IMR-90 (cell line): Measurements from ENCODE around the gene MTHFSD. TPM values are rescaled to one million over a fixed set of nuclear protein-coding genes. Genes with fewer than 3 reads are reported as not detected.

Source experiments
- polyA plus RNA-seq, 3 experiments: library from polyadenylated mRNA; depleted of rRNA; stranded (reverse); fragments of >200 nt; gene quantifications; 2 replicates each; pipeline ENCODE4 v1.2.3, GENCODE V29; 2012; ENCODE audit warnings: low replicate concordance in 1 of 3
- total RNA-seq: library from RNA; depleted of rRNA; stranded (reverse); fragments of >200 nt; gene quantifications from 2 replicates; pipeline ENCODE4 v1.2.3, GENCODE V29; 2012
- TF ChIP-seq, protein P1 (sequence below): fragments of 150-350 bp; IDR thresholded peaks from 2 replicates; pipeline ENCODE4 v1.6.1; 2017; ENCODE audit warnings: mild to moderate bottlenecking, antibody characterized with exemption, low read length, low read depth

The MTHFSD gene
- total and polyA plus RNA-seq, 2 of the 4 experiments (the other 2 are of a cell fraction) = 8.2 to 16.8 TPM

DNA sequence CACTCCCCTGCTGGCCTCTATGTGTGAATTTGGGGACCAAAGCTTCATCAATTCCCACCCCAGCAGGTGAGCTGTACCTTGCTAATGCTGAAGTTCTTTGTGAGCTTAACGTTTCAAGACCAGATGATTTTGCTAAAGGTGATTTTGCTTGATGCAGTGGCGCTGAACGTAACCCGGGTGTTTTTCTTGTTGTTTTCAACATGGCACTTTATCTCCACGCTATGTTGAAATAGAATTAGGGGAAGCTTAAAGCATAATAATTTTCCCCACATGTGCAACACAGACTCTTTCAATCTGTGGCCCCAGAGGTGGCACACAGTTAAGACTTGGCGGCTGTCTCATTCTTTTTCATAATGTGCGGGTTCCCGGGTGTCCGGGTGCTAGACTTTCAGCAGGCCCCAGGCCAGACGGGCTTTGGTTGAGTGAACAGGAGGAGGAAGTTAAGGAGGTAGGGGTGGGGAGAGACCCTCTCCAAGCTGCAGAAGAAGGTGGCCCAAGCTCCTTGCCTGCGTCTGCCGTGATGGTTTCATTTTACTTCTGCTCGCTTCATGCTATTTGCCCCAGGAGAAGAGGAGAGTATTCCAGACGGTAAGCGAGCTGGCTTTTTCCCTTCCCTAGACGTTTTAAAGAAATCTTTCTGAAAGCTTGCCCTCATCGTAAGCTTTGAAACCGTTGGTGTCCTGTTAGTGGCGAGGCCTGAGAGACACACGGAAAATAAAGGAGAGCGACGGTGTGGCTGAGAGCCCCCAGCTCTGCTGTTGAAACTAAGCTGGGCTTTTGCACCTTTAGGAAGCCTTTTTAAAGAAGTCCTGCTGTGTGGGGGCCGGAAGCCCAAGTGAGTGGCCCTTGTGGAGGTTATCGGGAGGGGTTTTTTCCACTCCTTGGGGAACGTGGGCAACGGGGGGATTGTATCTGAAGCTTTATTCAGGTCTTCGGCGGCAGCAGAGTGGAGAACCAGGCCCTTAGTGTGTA lies 15.8 kb upstream of the MTHFSD start (continued):
- TF ChIP-seq, protein P1, sequence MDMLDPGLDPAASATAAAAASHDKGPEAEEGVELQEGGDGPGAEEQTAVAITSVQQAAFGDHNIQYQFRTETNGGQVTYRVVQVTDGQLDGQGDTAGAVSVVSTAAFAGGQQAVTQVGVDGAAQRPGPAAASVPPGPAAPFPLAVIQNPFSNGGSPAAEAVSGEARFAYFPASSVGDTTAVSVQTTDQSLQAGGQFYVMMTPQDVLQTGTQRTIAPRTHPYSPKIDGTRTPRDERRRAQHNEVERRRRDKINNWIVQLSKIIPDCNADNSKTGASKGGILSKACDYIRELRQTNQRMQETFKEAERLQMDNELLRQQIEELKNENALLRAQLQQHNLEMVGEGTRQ = no peak
